GM18951 (cell line): ENCODE measurements around the gene ARID3C.

Source experiments
- POLR2A ChIP-seq: IDR thresholded peaks from 4 replicates; pipeline ENCODE4 v1.6.1; 2011; ENCODE audit warnings: mild to moderate bottlenecking; ENCODE audit not compliant: insufficient read length, insufficient read depth; ENCODE audit errors: extremely low read depth
- in situ Hi-C: fragments of 300-500 bp; cut with MboI; formaldehyde crosslinking; loops from one replicate; pipeline ENCODE4 v1.12.0; 2022; ENCODE audit warnings: low sequenced_read_pairs, mixed read lengths, inconsistent platforms; ENCODE audit not compliant: unreplicated experiment

The ARID3C gene

DNA sequence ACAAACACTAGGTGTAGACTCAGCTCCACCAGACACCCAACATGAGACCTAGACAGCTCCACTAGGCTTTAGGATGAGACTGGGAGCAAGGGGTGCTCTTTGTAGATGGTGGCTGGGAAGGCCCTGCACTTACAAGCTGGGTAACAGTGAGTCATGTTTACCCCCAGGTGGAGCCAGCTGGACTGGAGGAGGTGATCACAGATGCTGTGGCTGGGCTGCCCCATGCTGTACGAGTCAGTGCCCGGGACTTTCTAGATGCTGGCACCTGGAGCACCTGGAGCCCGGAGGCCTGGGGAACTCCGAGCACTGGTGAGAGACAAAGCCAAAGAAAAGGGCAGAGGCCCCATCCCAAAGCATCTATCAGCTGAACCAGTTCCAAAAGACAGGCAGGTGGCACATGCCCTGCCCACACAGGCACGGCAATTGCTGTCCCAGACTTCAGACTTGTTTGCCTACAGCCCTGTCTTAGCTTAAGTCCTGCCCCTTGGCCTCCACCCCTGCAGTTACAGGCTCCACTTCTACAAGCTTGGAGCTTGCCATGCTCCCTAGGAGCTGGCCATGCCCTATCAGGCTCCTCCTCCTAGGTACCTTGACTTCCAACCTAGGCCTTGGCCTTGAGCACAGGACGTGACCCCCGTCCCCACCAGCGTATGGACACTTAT, 30.9 kb upstream of the ARID3C start:
- no peak for TF ChIP-seq POLR2A
- in situ Hi-C loops: no loop called here

- in situ Hi-C loops: no loop called here
- no peak for TF ChIP-seq POLR2A
Observed at GRCh38 chr9:34658461-34658860, 29.6 kb upstream of the ARID3C start.

DNA sequence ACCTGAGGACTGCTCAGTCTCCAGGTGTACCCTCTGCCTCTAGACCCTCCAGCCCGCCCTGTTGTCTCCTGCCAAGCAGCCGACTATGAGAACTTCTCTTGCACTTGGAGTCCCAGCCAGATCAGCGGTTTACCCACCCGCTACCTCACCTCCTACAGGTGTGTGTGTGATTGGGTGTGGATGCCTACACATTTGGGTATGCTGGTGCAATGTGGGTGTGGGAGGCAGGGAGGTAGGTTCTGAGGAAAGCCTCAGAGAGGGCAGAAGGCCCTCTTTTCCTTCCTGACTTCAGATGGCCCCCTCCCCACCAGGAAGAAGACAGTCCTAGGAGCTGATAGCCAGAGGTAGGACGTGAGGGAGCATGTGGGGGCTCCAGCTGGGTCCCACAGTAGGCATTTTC, 28.1 kb upstream of the ARID3C start:
- in situ Hi-C loops: no loop called here

GRCh38 chr9:34655394-34655793, 26.5 kb upstream of the ARID3C start:
- no peak for TF ChIP-seq POLR2A
- in situ Hi-C loops: no loop called here

More for the DNA sequence above, 28.1 kb upstream of the ARID3C start:
- TF ChIP-seq POLR2A: no peak

GRCh38 chr9:34654323-34655051, 25.6 kb upstream of the ARID3C start:
- in situ Hi-C loops: no loop called here
- no peak for TF ChIP-seq POLR2A

DNA sequence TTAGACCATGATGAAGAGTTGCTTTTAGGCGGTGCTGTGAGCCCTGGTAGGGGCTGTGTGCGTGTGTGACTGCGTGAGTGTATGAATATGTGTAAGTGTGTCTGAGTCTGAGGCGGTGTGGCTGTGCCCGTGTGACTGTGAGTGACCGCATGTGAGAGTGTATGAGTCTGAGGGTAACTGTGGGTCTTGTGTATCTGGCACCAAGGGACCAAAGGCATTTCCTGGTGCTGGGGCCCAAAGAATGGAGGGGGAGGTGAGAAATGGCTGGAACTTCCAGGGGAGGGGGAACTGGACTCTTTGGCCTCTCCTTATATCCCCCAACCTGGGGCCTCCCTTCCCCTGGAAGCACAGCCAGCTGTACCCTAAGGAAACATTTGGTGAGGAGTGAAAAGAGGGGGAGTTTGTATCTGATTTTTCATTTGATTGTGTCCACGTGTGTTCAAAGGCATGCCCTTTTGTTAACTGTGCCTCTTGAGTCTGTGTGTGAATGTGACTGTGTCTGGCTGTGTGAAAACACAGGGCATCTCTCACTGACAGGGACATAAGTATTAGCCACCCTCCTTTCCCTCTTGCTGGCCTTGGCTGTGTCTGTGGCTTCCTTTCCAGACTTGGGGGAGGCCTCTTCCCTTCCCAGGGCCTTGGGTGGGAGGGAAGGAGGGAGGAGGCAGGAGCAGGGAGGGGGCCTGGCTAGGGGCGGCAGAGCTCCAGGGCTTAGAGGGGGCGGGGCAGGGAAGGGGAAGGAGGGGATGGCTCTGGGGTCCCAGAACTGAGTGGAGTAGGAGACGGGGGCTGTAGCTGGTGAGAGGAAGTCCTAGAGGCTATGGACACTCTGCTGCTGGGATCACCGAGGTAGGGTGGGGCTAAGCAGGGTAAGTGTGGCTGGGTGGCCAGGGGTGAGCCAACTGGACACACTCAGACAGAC, 24.5 kb upstream of the ARID3C start:
- no peak for TF ChIP-seq POLR2A
- in situ Hi-C loops: no loop called here

- TF ChIP-seq POLR2A: no peak
- in situ Hi-C loops: no loop called here
Observed at GRCh38 chr9:34652602-34653000, 23.7 kb upstream of the ARID3C start.

DNA sequence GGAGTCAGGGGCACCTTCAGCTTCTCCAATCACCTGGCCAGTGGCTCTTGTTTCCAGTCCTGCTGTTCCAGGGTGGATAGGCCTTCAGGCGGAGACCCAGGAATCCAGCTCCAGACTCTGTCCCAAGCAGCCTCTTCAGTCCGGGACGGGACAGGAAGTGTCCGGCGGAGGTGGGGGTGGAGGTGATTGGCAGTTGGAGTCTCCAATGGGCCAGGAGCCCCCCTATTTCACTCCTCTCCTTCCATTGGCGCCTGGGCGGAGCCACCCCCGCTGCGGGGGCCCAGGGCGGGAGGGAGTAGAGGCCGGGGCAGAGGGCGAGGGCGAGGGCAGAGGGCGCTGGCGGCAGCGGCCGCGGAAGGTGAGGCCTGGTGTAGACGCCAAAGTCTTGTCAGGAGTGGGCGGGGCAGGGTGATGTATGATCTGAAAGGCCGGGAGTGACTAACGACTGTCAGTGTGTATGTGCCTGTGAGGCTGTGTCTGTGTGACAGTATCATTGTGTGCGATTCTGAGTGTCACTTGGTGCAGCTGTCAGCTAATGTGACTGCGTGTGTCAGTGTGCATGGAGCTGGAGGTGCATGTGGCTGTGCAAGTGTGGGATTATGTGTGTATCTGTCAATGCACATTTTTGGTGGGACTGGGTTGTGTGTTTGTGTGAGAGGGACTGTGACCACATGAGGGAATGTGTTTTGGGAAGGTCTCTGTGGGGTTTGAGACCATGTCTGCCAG, 23.2 kb upstream of the ARID3C start, which contains the start of gene IL11RA:
TSS of gene IL11RA (plus strand) at position 310 of the 726 bp plus-strand sequence. CDS start 3,033 bp downstream, outside the sequence.
- TF ChIP-seq POLR2A: peak; percentile 16
- in situ Hi-C loops: no loop called here

DNA sequence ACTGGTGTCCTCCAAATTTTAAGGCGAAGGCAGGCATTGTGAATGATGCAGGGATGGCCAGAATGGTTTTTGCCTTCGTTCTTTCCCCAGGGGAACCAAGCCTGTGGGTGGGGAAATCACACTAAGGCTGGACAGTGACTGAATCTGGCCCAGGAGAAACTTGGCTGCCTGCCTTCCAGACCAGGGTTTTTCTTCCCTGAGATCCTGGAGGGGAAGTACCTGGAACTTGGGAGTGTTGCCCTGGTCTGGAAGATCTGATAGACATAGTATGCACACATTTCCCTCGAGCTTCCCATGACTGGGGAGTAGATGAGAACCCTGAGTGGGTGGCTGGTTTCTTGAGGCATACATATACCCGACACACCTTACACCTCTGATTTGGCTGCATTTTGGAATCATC, 22.5 kb upstream of the ARID3C start:
- in situ Hi-C loops: no loop called here
- TF ChIP-seq POLR2A: no peak

DNA sequence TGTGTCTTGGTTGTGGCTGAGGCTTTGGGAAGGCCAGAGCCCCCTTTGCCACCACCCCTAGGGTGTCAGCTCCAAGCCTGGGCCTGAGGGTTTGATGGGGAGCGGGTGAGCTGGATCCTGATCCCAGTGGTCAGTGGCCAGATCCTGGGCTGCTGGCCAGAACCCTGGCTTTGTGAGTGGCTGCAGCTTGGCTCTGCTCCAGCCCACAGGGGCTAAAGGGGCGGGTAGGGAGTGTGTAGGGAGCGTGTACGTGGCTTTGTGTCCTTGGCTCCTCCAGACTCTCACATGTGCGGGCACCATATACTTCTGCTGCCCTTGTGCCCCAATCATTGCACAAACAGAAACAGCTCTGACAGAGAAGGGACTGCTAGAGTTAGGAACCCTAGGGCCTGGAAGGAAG, 21.9 kb upstream of the ARID3C start:
- no peak for TF ChIP-seq POLR2A
- in situ Hi-C loops: no loop called here

GRCh38 chr9:34648673-34649072, 19.8 kb upstream of the ARID3C start:
- no peak for TF ChIP-seq POLR2A
- in situ Hi-C loops: no loop called here

DNA sequence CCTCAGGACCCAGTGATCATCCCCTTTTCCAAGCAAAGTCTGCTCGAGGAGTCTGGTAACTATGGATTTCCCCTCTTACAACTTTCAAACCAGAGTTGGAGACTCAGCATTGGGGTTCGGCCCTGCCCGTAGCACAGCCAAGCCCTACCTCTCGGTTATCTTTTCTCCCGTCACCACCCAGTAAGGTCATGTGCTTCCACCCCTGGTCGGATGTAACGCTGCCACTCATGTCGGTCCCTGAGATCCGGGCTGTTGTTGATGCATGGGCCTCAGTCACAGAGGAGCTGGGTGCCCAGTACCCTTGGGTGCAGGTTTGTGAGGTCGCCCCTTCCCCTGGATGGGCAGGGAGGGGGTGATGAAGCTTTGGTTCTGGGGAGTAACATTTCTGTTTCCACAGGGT, 18.8 kb upstream of the ARID3C start:
- in situ Hi-C loops: no loop called here
- no peak for TF ChIP-seq POLR2A

DNA sequence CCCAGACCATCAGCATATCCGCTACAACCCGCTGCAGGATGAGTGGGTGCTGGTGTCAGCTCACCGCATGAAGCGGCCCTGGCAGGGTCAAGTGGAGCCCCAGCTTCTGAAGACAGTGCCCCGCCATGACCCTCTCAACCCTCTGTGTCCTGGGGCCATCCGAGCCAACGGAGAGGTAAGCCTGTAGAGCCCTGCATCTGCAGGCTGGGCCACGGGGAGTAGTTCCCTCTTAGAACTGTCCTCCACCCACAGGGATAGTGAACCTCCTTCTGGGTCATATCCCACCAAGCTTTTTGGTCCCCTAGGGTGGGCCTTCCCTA, 18.2 kb upstream of the ARID3C start:
- in situ Hi-C loops: no loop called here
- no peak for TF ChIP-seq POLR2A
